Ishikawa (cell line): ENCODE measurements around the gene IZUMO1.

Experiments used
- CEBPB ChIP-seq: IDR thresholded peaks from 2 replicates; pipeline ENCODE4 v1.6.1; 2012
- CREB1 ChIP-seq: IDR thresholded peaks from 2 replicates; pipeline ENCODE4 v1.6.1; 2012; ENCODE audit warnings: low read depth
- EGR1 ChIP-seq: IDR thresholded peaks from 2 replicates; pipeline ENCODE4 v1.6.1; 2012
- EP300 ChIP-seq: IDR thresholded peaks from 2 replicates; pipeline ENCODE4 v1.6.1; 2012; ENCODE audit warnings: borderline replicate concordance
- FOXM1 ChIP-seq: IDR thresholded peaks from 2 replicates; pipeline ENCODE4 v1.6.1; 2012; ENCODE audit warnings: low read depth, borderline replicate concordance
- MAX ChIP-seq: IDR thresholded peaks from 2 replicates; pipeline ENCODE4 v1.6.1; 2012
- NFIC ChIP-seq: IDR thresholded peaks from 2 replicates; pipeline ENCODE4 v1.6.1; 2012
- RAD21 ChIP-seq: IDR thresholded peaks from 2 replicates; pipeline ENCODE4 v1.6.1; 2012; ENCODE audit warnings: low read depth
- REST ChIP-seq: IDR thresholded peaks from 2 replicates; pipeline ENCODE4 v1.6.1; 2012; ENCODE audit warnings: low read depth, mild to moderate bottlenecking
- TAF1 ChIP-seq: IDR thresholded peaks from 2 replicates; pipeline ENCODE4 v1.6.1; 2012; ENCODE audit warnings: low read depth, mild to moderate bottlenecking
- TCF12 ChIP-seq: IDR thresholded peaks from 2 replicates; pipeline ENCODE4 v1.6.1; 2012; ENCODE audit warnings: low read depth
- TEAD4 ChIP-seq: IDR thresholded peaks from 2 replicates; pipeline ENCODE4 v1.6.1; 2012
- USF1 ChIP-seq: IDR thresholded peaks from 2 replicates; pipeline ENCODE4 v1.6.1; 2012
- YY1 ChIP-seq: IDR thresholded peaks from 2 replicates; pipeline ENCODE4 v1.6.1; 2012; ENCODE audit warnings: low read depth
- ZBTB7A ChIP-seq: IDR thresholded peaks from 2 replicates; pipeline ENCODE4 v1.6.1; 2012; ENCODE audit warnings: low read depth

Gene IZUMO1

GRCh38 chr19:48724796-48725753 lies 21.6 kb downstream of the IZUMO1 start:
- TF ChIP-seq NFIC = peak; percentile 57; the same call in 1 of the 2 replicates
- TF ChIP-seq YY1 = no peak
- TF ChIP-seq TAF1 = no peak
- no peak for TF ChIP-seq RAD21
- no peak for TF ChIP-seq MAX
- TF ChIP-seq CREB1 = peak; percentile 72; the same call in 1 of the 2 replicates
- no peak for TF ChIP-seq TCF12
- TF ChIP-seq USF1 = no peak
- no peak for TF ChIP-seq FOXM1
- TF ChIP-seq CEBPB = no peak
- no peak for TF ChIP-seq EP300
- no peak for TF ChIP-seq TEAD4
- TF ChIP-seq EGR1 = no peak
- TF ChIP-seq REST = no peak

GRCh38 chr19:48722196-48722708 lies 24.5 kb downstream of the IZUMO1 start:
- no peak for TF ChIP-seq CEBPB
- TF ChIP-seq CREB1 = no peak
- TF ChIP-seq EP300 = no peak
- TF ChIP-seq TEAD4 = no peak
- no peak for TF ChIP-seq YY1
- no peak for TF ChIP-seq USF1
- no peak for TF ChIP-seq TAF1
- no peak for TF ChIP-seq RAD21
- no peak for TF ChIP-seq NFIC
- TF ChIP-seq REST = no peak
- no peak for TF ChIP-seq FOXM1
- no peak for TF ChIP-seq EGR1

GRCh38 chr19:48720613-48721296 lies 26.0 kb downstream of the IZUMO1 start:
- TF ChIP-seq TCF12 (peak; percentile 53), MAX (peak; percentile 67), REST (no peak), YY1 (peak; percentile 50), EP300 (no peak), RAD21 (no peak), ZBTB7A (no peak), CEBPB (no peak), FOXM1 (peak; percentile 87), NFIC (no peak; the same call in 1 of the 2 replicates), USF1 (peak; percentile 70), TEAD4 (peak; percentile 37; the same call in 1 of the 2 replicates), EGR1 (no peak), CREB1 (peak; percentile 45; the same call in 1 of the 2 replicates), TAF1 (0 out of 2 replicates have a peak, but pooled peaks have one; percentile 17)
